VCaP (cell line): ENCODE results near the gene SH3GL3.
A peak's percentile ranks its signal among the peaks of the same experiment; 100 is the strongest.

Experiments used
- H3K27ac ChIP-seq: fragments of 450-650 bp; 2 replicates; pipeline ENCODE4 v1.5.1; 2017
- TF ChIP-seq, protein P1 (sequence below): fragments of 450-650 bp; conservative IDR thresholded peaks from 2 replicates; pipeline ENCODE4 v1.5.1; 2017; ENCODE audit warnings: mild to moderate bottlenecking, moderate library complexity

The SH3GL3 gene

DNA sequence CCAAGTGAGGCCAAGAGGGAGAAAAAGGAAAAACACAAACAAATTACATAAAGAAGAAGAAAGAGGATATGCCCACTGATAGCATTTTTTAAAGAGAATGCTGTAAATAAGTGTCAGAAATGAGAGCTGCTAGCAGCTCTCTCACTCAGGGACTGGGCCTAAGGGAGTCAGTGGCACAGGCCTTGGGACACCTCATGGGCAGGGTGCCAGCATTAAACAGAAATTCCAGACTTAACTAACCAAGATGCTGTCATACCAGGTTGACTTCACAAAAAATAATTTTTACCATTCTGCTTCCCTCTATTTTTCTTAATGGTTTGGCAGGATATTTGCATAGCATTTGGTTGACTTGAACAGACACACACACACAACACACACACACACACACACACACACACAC, 114.5 kb downstream of the SH3GL3 start:
- TF ChIP-seq, protein P1, sequence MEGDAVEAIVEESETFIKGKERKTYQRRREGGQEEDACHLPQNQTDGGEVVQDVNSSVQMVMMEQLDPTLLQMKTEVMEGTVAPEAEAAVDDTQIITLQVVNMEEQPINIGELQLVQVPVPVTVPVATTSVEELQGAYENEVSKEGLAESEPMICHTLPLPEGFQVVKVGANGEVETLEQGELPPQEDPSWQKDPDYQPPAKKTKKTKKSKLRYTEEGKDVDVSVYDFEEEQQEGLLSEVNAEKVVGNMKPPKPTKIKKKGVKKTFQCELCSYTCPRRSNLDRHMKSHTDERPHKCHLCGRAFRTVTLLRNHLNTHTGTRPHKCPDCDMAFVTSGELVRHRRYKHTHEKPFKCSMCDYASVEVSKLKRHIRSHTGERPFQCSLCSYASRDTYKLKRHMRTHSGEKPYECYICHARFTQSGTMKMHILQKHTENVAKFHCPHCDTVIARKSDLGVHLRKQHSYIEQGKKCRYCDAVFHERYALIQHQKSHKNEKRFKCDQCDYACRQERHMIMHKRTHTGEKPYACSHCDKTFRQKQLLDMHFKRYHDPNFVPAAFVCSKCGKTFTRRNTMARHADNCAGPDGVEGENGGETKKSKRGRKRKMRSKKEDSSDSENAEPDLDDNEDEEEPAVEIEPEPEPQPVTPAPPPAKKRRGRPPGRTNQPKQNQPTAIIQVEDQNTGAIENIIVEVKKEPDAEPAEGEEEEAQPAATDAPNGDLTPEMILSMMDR: no peak
- no peak overlapping the region for H3K27ac ChIP-seq

DNA sequence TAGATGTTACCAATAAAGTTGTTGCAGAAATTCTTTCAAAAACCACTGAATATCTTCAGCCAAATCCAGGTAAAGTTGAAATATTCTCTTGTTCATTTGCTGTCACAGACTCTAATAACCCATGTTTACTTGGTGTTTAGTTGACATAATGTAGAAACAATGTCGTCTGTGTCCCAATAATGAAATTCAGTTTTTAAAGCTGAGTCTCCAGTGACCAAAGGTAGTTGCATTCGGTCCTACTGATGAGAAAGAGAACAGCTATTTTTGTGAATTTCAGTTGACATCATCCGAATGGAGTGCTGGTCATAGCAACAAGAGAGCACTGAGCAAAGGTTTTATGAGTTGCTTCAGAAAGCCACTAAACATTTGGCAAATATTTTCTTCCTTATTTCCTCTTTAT, 118.0 kb downstream of the SH3GL3 start:
- TF ChIP-seq, protein P1: no peak

DNA sequence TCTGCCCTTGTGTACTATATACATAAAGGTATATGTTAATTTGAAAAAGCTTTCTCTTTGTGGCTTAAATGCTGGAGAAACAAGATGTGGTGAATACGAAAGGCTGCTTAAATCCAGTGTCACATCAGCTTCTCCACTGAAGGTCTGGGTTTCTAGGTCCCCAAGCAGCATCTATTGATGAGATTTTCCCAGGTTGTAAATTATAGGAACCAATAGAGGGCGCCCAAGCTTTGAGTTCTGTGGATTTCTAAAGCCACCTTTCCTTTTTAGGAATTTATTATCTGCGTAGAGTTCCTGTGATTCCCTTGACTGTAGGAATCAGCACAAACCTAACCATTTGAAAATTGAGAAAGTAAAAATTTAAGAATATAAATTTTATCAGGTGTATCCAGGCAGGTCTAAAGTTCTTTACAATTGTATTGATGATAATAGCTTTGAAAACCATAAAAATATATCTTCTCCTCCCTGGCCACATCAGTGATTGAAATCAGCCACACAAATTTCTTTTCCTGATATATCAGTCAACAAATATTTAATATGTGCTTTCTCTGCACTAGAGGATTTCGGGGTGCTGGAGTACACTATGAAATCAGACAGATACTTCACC, 118.5 kb downstream of the SH3GL3 start:
- TF ChIP-seq, protein P1: peak; percentile 93
- H3K27ac ChIP-seq: no peak overlapping the region

More for the DNA sequence above, 118.0 kb downstream of the SH3GL3 start:
- H3K27ac ChIP-seq: no peak overlapping the region

DNA sequence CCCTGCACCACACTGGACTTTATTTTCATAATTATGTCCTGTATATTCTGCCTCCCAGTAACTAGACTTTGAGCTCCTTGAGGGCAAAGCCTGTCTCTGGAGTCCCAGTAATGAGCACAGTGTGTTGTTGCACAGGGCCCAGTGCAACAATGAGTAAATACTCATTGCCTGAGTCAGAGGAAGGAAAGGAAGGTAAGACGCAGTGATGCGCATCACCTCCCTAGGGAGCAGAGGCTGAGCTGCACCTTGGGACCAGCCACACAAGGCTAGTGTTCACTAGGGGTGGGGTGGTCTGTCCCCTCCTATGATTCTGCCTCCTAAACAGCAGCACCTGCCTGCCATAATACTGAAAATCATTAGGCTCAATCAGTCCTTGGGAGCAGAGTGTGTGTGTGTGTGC, 120.2 kb downstream of the SH3GL3 start:
- no peak overlapping the region for H3K27ac ChIP-seq
- TF ChIP-seq, protein P1: no peak

DNA sequence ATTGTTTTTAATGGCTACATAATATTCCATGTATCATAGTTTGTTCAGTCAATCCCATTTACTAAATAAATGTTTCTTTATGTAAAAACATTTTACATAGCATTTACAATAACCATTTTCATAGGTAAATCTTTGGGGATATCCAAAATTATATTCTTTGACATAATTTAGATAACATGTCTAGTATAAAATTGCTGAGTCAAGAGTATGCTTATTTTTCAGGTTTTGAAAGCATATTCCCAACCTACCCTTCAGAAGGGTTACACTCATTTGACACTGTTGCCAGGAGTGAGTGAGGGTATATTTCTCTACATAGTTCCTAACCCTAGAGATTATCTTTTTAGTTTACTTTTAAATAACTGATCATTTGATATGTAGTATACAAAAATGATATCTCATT, 122.2 kb downstream of the SH3GL3 start:
- TF ChIP-seq, protein P1: no peak
- no peak overlapping the region for H3K27ac ChIP-seq

DNA sequence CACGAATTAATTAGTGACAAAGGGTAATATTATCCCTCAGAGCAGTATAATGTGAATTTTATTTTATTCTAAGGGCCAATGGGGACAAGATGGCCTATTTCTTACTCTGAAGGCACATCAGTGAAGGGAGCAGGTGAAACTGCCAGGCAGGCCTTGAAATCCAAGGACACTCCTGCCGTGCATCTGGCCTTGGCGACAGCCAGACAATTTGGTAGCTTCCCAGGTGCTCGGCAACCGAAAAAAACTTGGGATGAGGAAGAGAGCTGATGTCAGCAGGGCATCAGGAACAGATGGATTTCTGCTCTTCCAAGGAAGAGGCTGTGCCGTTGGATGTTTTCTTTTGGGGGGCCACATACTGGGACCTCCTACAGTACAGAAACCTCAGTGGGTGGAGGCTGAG, 123.6 kb downstream of the SH3GL3 start:
- no peak overlapping the region for H3K27ac ChIP-seq
- TF ChIP-seq, protein P1: no peak

DNA sequence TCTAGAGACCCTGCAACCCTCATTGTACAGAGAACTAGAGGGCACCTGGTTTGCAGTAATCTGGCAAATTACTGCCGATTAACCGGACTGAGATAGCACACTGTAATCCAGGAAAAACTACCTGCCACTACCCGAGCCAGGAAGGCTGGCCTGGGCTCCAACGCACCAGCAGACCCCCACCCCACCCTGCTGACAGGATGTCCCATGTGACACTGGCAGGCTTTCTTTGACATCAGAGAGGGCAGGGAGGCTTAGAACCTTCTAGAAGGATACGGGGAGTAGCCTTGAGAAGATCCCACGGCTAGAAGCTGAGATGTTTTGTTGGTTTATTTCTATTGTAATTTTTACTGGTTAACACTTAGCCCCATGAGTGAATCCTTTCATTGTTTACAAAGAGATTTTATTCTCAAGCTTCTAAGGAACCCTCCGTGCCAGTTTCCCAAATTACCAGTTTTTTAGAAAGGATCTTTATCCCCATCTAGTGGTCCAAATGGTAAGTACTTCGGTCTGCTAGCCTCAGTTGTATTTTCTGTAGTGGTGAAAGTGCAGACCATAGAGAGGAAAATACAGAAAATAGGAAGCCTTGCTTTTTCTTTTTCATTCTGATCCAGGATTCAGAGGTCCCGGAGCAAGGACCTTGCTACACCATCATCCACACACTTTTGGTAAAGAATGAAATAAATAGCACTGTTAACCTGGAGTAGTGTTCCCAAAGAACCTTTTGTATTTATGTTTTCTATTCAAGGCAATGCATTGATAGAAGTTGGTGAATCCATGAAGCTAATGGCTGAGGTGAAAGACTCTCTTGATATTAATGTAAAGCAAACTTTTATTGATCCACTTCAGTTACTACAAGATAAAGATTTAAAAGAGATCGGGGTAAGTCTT, 124.9 kb downstream of the SH3GL3 start:
- H3K27ac ChIP-seq: no peak overlapping the region
- TF ChIP-seq, protein P1: peak; percentile 85
